ENCODE data around the gene NANOS3. TPM values are rescaled to one million over a fixed set of nuclear protein-coding genes. Genes with fewer than 3 reads are reported as not detected.

Gene NANOS3
- total RNA-seq: 1 to 10 TPM in 1 of 2 donors, not detected in 1; 1.5 TPM

DNA sequence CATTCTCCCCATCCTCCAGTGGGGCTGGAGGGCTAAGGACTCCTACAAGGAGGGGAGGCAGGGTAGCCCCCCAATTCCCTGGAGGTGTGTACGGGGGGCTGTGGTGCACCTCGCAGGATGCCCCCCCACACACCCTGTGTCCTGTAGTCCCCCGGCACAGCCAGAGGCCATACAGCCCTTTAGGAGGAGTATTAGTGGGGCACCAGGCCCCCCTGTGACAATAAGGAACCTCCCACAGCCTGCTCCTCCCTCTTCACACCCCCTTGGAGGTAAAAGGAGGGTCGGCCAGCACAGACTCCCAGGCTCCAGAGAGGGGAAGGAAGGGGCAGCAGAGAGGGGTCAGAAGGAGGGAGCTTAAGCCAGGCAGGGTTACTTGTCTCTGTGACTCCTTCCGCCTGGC lies at the start of gene NANOS3:
NANOS3 (plus strand) TSS at position 301 of the 400 bp plus-strand sequence. CDS start 115 bp downstream, outside the sequence.
- Histone ChIP-seq H3K9me3 (no peaks in the 10 kb centered on the region), H3K4me3 (no peak within 1 kb of the TSS), H3K4me1 (replicated peaks) (no peaks in the 10 kb centered on the region), H3K36me3 (no peaks in the 10 kb centered on the region), H3K27me3 (replicated peaks; ENCODE audit: insufficient read depth) (no peaks in the 10 kb centered on the region), H3K27ac (no peak within 1 kb of the TSS)
- TF ChIP-seq, protein P1, sequence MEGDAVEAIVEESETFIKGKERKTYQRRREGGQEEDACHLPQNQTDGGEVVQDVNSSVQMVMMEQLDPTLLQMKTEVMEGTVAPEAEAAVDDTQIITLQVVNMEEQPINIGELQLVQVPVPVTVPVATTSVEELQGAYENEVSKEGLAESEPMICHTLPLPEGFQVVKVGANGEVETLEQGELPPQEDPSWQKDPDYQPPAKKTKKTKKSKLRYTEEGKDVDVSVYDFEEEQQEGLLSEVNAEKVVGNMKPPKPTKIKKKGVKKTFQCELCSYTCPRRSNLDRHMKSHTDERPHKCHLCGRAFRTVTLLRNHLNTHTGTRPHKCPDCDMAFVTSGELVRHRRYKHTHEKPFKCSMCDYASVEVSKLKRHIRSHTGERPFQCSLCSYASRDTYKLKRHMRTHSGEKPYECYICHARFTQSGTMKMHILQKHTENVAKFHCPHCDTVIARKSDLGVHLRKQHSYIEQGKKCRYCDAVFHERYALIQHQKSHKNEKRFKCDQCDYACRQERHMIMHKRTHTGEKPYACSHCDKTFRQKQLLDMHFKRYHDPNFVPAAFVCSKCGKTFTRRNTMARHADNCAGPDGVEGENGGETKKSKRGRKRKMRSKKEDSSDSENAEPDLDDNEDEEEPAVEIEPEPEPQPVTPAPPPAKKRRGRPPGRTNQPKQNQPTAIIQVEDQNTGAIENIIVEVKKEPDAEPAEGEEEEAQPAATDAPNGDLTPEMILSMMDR (IDR thresholded peaks at IDR 0.05): no peak
- TF ChIP-seq POLR2AphosphoS5 (IDR thresholded peaks at IDR 0.05) (no peak), POLR2A (IDR thresholded peaks at IDR 0.05) (no peak)
- intact Hi-C loops (cut with DNase I): no loop called here
- 74% methylated on average over 5 of the region's 5 CpGs for WGBS
- DNase-seq (ENCODE audit: low spot score): no peak

DNA sequence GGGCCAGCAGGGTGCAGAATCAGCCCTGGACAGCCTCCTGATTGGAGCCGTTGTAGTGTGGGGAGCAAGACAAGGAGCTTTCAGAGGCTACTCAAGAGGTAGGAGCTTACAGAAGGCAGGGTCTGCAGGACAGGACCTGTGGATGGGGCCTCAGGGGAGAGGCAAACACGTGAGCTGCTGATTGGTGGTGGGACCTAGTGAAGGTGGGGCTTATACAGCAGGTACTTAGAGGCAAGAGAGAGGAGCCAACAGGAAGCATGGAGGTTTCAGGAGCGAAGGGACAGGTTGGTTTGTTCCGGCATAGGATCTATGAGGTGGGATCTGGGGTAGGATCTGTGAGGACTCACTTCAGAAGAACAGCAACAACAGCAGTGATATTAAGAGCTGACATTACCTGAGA lies 49.3 kb upstream of the NANOS3 start:
- intact Hi-C loops (cut with DNase I): no loop called here
- Histone ChIP-seq H3K27me3 (replicated peaks; ENCODE audit: insufficient read depth) (no peaks in the 10 kb centered on the region), H3K36me3 (no peaks in the 10 kb centered on the region), H3K4me3 (no peak overlapping the region), H3K9me3 (no peaks in the 10 kb centered on the region), H3K4me1 (replicated peaks) (no peaks in the 10 kb centered on the region), H3K27ac (no peak overlapping the region)
- DNase-seq (ENCODE audit: low spot score): no peak
- WGBS: 65% methylated on average over 4 of the region's 4 CpGs
- TF ChIP-seq, protein P1 (IDR thresholded peaks at IDR 0.05): no peak
- TF ChIP-seq POLR2AphosphoS5 (IDR thresholded peaks at IDR 0.05) (no peak), POLR2A (IDR thresholded peaks at IDR 0.05) (no peak)

DNA sequence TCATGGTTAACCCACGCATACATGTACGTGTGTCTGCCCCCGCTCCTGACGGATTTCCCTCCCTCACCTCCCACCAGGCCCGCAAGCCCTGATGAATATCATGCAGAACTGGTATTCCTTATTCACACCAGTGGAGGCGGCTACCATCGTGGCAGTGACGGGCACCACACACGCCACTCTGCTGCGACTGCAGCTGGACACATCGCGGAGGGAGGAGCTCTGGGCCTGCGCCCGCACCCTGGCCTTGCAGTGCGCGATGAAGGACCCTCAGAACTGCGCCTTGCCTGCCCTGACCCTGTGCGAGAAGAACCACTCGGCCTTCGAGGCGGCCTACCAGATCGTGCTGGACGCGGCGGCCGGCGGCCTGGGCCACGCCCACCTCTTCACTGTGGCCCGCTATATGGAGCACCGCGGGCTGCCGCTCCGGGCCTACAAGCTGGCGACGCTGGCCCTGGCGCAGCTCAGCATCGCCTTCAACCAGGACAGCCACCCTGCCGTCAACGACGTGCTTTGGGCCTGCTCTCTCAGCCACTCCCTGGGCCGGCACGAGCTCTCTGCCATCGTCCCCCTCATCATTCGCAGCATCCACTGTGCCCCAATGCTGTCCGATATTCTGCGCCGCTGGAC lies 46.7 kb upstream of the NANOS3 start:
- DNase-seq (ENCODE audit: low spot score): no peak
- Histone ChIP-seq H3K27me3 (replicated peaks; ENCODE audit: insufficient read depth) (no peaks in the 10 kb centered on the region), H3K36me3 (no peaks in the 10 kb centered on the region), H3K27ac (no peak overlapping the region), H3K9me3 (no peaks in the 10 kb centered on the region), H3K4me1 (replicated peaks) (peaks cover 9% of the 10 kb centered on the region), H3K4me3 (no peak overlapping the region)
- intact Hi-C loops (cut with DNase I): no loop called here
- no peak for TF ChIP-seq POLR2A (IDR thresholded peaks at IDR 0.05)
- TF ChIP-seq POLR2AphosphoS5 (IDR thresholded peaks at IDR 0.05): no peak
- TF ChIP-seq, protein P1 (IDR thresholded peaks at IDR 0.05): no peak
- 91% methylated on average over 47 of the region's 47 CpGs for WGBS

DNA sequence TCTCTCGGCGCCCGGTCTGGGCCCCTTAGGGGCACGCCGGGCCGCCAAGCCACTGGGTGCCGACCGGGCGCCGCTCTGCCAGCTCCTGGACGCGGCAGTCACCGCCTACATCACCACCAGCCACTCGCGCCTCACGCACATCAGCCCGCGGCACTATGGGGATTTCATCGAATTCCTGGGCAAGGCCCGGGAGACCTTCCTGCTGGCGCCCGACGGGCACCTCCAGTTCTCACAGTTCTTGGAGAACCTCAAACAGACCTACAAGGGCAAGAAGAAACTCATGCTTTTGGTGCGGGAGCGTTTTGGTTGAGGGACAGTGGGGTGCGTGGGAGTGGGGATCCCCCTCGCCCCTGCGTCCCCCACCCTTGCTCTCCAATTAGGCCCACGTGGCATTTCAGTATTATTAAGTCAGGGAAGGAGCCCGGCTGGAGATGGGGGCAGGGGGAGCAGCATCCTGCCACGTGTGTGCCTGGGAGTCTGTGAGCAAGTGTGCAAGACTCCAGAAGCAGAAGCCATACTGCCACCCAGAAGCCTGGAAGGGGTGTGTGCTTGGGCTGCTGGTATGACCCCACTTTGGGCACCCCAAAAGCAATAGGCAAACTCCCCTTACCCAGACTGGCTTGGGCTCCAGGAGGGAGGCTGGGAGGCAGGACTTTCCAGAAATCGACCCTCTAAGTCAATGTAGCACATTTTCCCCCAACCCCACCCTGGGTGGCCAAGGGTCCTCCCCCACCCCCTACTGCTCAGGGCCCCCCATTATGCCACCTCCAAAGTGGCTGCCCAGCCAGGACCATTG lies 46.0 kb upstream of the NANOS3 start:
- Histone ChIP-seq H3K4me1 (replicated peaks) (peaks cover 9% of the 10 kb centered on the region), H3K9me3 (no peaks in the 10 kb centered on the region), H3K4me3 (no peak overlapping the region), H3K36me3 (peaks cover under 1 to 4% of the 10 kb centered on the region in 2 donors), H3K27ac (no peak overlapping the region), H3K27me3 (replicated peaks; ENCODE audit: insufficient read depth) (no peaks in the 10 kb centered on the region)
- TF ChIP-seq POLR2AphosphoS5 (IDR thresholded peaks at IDR 0.05) (no peak), POLR2A (IDR thresholded peaks at IDR 0.05) (no peak)
- TF ChIP-seq, protein P1 (IDR thresholded peaks at IDR 0.05): no peak
- WGBS: 87% methylated on average over 32 of the region's 32 CpGs
- intact Hi-C loops (cut with DNase I): no loop called here
- no peak for DNase-seq (ENCODE audit: low spot score)

Data from prostate gland (tissue), 2 donors.